Right lobe of liver (tissue), 6 donors: ENCODE measurements around the gene DCTN2. TPM values are rescaled to one million over a fixed set of nuclear protein-coding genes. Genes with fewer than 3 reads are reported as not detected.
A peak's percentile ranks its signal among the peaks of the same experiment; 100 is the strongest.

Experiments used
- ATAC-seq, 4 donors: fragments of 200-7000 bp; cut with Tn5 transposase; one replicate each; pipeline ENCODE4 v1.9.1; 2020; ENCODE audit warnings: mild to moderate bottlenecking in 4 of 4, moderate library complexity in 4 of 4
- DNase-seq, 3 donors: peaks; one replicate each; pipeline ENCODE4 v3.0.0-alpha.2; 2020
- H3K27ac ChIP-seq, 3 donors: fragments of 200-600 bp; one replicate each; pipeline ENCODE4 v1.8.0; 2022
- H3K27me3 ChIP-seq, 2 donors: fragments of 200-600 bp; one replicate each; pipeline ENCODE4 v1.8.0; 2022
- H3K36me3 ChIP-seq, 4 donors: fragments of 200-600 bp; sonication (generic) in 1 of 4; one replicate each; pipeline versions ENCODE4 v1.5.1 to v1.8.0; 2017 to 2022; ENCODE audit warnings: control low read depth in 1 of 4
- H3K4me1 ChIP-seq, 4 donors: fragments of 200-600 bp; sonication (generic) in 1 of 4; one replicate each; pipeline versions ENCODE4 v1.5.1 to v1.8.0; 2017 to 2022; ENCODE audit warnings: control low read depth in 1 of 4
- H3K4me3 ChIP-seq, 3 donors: fragments of 200-600 bp; one replicate each; pipeline ENCODE4 v1.8.0; 2022
- H3K9me3 ChIP-seq, 4 donors: fragments of 200-600 bp; sonication (generic) in 1 of 4; one replicate each; pipeline versions ENCODE4 v1.5.1 to v1.8.0; 2017 to 2022; ENCODE audit warnings: control low read depth in 1 of 4
- POLR2A ChIP-seq: fragments of 450-650 bp; IDR thresholded peaks from one replicate; pipeline ENCODE4 v1.6.1; 2017; ENCODE audit warnings: antibody characterized with exemption, mild to moderate bottlenecking
- WGBS: methylation state at CpG from one replicate; pipeline ENCODE4 v1.1.6; 2018; ENCODE audit warnings: low coverage, low lambda C conversion rate; ENCODE audit not compliant: insufficient coverage; ENCODE audit errors: missing lambda C conversion rate; 5-methylcytosine and 5-hydroxymethylcytosine counted together
- intact Hi-C, 2 donors: fragments of 100-400 bp; cut with DNase I; formaldehyde crosslinking; loops; one replicate each; pipeline versions ENCODE4 v1.11.2 to v1.14.1; 2022
- total RNA-seq, 6 experiments: library from RNA; depleted of rRNA in 2 of 6; stranded (reverse); fragments of >200 nt in 2 of 6; fragmentation: NEBNext Ultra II Directional in 3 of 6; extraction: Animal tissue kit (Norgen Biotek cat#: 25700) in 3 of 6; gene quantifications; one replicate each; pipeline versions ENCODE4 v1.1.0 to v1.2.4, GENCODE V29; 2016 to 2023
- TF ChIP-seq, protein P1 (sequence below), 4 donors: fragments of 200-600 bp in 3 of 4; fragments of 450-650 bp in 1 of 4; IDR thresholded peaks; one replicate each; pipeline versions ENCODE4 v1.5.1 to v1.8.0; 2016 to 2022; ENCODE audit warnings: antibody characterized with exemption in 4 of 4, mild to moderate bottlenecking in 2 of 4
- donor health status: DM: no; HTN: yes; CAD: no.
- donor health status: DM: no; HTN: no; CAD: no.
- donor health status: DM: no; HTN: no; CAD: no.
- donor health status: DM: no; HTN: yes; CAD: no.
- donor health status: DM: no; HTN: yes; CAD: no.

DCTN2 gene
- total RNA-seq, 6 experiments from 2014 or later = 28.4 to 80.0 (median 36.0) TPM

DNA sequence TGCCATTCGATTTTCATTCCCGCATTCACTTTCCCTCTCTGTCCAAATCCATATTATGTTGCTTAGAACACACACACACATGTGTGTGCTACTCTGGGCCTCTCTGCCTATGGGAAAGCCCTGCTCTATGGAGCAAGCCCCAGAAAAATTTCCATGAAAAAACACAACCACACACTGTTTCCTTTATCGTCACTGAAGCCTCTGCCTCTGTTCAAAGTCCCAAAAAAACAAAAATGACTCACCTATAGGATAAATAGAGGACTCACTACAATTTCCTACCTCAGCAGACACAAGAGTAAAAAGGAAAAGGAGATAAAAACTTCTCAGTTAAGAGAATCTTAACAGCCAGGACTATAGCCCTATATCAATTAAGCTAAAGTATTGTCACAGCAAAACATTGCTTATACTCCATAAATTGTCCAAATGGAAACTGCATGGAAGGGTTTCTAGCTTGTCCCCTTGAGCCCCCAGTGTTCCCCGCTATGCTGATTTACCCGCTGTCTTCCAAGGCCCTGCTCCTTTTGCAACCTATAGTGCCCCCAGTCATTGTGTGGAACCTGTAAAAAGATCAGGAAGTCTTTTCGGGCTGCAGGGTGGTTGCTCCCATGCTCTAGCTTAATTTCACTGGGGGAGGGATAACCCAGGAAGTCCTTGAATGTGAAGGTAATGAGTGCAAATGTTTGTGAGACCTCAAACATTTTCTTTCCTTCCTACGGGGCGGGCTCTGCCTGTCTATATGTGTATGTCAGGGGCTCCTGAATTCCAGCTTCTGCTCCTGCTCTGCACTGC is 32.9 kb upstream of the DCTN2 start:
- Histone ChIP-seq H3K9me3 (no peaks in the 10 kb centered on the region), H3K36me3 (no peaks in the 10 kb centered on the region), H3K4me3 (no peak overlapping the region), H3K27ac (no peak overlapping the region), H3K4me1 (peaks cover 0 to 3% (median 0%) of the 10 kb centered on the region in 4 donors), H3K27me3 (no peaks in the 10 kb centered on the region)
- no peak for TF ChIP-seq POLR2A
- TF ChIP-seq, protein P1, sequence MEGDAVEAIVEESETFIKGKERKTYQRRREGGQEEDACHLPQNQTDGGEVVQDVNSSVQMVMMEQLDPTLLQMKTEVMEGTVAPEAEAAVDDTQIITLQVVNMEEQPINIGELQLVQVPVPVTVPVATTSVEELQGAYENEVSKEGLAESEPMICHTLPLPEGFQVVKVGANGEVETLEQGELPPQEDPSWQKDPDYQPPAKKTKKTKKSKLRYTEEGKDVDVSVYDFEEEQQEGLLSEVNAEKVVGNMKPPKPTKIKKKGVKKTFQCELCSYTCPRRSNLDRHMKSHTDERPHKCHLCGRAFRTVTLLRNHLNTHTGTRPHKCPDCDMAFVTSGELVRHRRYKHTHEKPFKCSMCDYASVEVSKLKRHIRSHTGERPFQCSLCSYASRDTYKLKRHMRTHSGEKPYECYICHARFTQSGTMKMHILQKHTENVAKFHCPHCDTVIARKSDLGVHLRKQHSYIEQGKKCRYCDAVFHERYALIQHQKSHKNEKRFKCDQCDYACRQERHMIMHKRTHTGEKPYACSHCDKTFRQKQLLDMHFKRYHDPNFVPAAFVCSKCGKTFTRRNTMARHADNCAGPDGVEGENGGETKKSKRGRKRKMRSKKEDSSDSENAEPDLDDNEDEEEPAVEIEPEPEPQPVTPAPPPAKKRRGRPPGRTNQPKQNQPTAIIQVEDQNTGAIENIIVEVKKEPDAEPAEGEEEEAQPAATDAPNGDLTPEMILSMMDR (IDR thresholded peaks at IDR 0.05) = no peak
- intact Hi-C loops = loop anchor here (5.0 kb wide), 1 partner anchor 42 kb away; no protein-coding TSS in a partner anchor
- no peak for DNase-seq
- 74% methylated on average over 6 of the region's 8 CpGs for WGBS
- ATAC-seq = peak in 1 of 4 donors; percentile 69

DNA sequence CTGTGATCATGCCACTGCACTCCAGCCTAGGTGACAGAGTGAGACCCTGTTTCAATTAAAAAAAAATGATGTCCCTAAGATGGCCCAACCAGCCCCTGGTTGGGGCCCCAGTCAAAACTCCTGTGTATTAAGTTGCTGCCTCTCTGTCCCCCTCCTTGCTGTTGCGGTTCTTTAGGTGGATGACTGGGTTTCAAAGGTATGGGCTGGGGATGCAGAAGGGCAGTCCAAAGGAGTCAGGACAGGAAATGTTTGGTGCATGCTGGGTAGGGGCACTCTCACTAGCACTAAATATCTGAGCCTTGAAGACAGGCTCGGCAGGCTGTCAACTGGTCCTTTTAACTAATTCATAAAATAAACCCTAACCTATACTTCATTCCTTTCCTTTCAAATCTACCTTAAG is 32.0 kb upstream of the DCTN2 start:
- peaks cover 0 to 3% (median 0%) of the 10 kb centered on the region in 4 donors for H3K4me1 ChIP-seq
- WGBS = 89% methylated on average over 2 of the region's 2 CpGs
- intact Hi-C loops = no loop called here
- no peaks in the 10 kb centered on the region for H3K27me3 ChIP-seq
- TF ChIP-seq, protein P1 (IDR thresholded peaks at IDR 0.05) = no peak
- no peak for TF ChIP-seq POLR2A
- no peak overlapping the region for H3K27ac ChIP-seq
- DNase-seq (no peak), ATAC-seq (no peak)
- no peaks in the 10 kb centered on the region for H3K9me3 ChIP-seq
- no peaks in the 10 kb centered on the region for H3K36me3 ChIP-seq
- no peak overlapping the region for H3K4me3 ChIP-seq

DNA sequence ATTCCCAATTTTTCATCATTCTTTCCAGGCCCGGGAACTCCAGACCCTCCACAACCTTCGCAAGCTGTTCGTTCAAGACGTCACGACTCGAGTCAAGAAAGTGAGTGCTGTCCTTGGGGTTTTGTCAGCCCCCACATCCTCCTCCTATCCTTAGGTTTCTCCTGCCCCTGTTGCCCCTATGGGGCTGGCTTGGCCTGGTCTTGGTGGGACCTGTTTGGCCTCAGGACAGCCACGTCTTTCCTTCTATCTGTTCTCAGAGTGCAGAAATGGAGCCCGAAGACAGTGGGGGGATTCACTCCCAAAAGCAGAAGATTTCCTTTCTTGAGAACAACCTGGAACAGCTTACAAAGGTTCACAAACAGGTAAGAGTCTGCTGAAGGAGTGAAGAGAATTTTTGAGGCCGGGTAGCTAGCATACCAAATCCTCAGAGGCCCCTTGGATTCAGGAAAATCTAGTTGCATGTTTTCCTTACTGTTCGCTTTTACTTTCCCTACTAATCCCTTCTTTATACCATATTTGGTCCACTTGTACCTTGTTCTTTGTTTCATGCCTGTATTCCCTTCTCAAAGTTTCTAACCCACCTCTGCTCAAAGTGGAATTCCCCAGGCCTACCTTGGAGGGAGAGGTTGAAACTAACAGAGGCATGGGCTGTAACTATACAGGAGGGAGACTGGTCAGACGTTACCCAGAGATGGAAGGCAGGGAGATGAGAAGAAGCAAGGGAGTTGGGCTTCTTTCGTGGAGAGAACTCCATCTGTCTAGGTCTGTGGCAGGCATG is 31.2 kb upstream of the DCTN2 start:
- Histone ChIP-seq H3K36me3 (no peaks in the 10 kb centered on the region), H3K27ac (no peak overlapping the region), H3K4me3 (no peak overlapping the region), H3K27me3 (no peaks in the 10 kb centered on the region), H3K9me3 (no peaks in the 10 kb centered on the region), H3K4me1 (peaks cover 0 to 2% (median 0%) of the 10 kb centered on the region in 4 donors)
- DNase-seq (no peak), ATAC-seq (no peak)
- no peak for TF ChIP-seq POLR2A
- TF ChIP-seq, protein P1 (IDR thresholded peaks at IDR 0.05) = no peak
- intact Hi-C loops = no loop called here
- 66% methylated on average over 12 of the region's 12 CpGs for WGBS

DNA sequence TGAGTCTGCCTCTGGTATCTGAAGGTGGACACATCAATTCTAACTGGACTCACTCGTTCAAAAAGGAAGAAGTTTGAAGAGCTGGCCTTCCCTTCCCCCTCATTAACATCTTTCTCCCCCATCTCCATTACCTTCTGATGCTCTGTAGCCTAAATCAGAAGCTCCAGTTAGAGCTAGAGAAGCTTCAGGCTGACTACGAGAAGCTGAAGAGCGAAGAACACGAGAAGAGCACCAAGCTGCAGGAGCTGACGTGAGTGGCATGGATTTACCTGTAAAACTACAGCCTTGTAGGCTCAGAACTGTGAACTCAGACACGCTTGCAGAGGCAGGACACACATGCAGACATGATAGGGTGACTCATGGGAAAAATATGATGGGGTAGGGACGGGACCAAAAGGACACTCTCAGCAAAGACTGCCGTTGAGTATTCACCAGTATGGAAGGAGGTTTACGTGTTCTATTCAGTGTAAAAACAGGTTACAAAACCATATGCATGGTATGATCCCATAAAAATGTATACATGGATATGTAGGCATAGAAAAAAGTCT is 29.7 kb upstream of the DCTN2 start:
- H3K9me3 ChIP-seq = no peaks in the 10 kb centered on the region
- H3K36me3 ChIP-seq = no peaks in the 10 kb centered on the region
- no peak overlapping the region for H3K27ac ChIP-seq
- H3K4me3 ChIP-seq = no peak overlapping the region
- no peaks in the 10 kb centered on the region for H3K4me1 ChIP-seq
- no peak for DNase-seq
- intact Hi-C loops = no loop called here
- TF ChIP-seq POLR2A = no peak
- TF ChIP-seq, protein P1 (IDR thresholded peaks at IDR 0.05) = no peak
- WGBS = 69% methylated on average over 9 of the region's 9 CpGs
- ATAC-seq = no peak
- H3K27me3 ChIP-seq = no peaks in the 10 kb centered on the region
